Heart right ventricle (tissue), 16 donors: ENCODE results near the gene HCCS. TPM values are rescaled to one million over a fixed set of nuclear protein-coding genes. Genes with fewer than 3 reads are reported as not detected.

Experiments
- ATAC-seq, 8 donors: fragments of 200-7000 bp; cut with Tn5 transposase; one replicate each; pipeline ENCODE4 v1.9.1; 2020; ENCODE audit warnings: mild to moderate bottlenecking in 8 of 8, moderate library complexity in 8 of 8, moderate number of reproducible peaks in 1 of 8
- DNase-seq, 2 donors: peaks; one replicate each; pipeline ENCODE4 v3.0.0-alpha.2; 2020
- H3K27ac ChIP-seq, 10 donors: fragments of 200-600 bp; sonication (generic) in 2 of 10; one replicate each; pipeline versions ENCODE4 v1.5.0 to v1.8.0; 2020 to 2022; ENCODE audit warnings: mild to moderate bottlenecking in 3 of 10
- H3K27me3 ChIP-seq, 7 donors: fragments of 200-600 bp; one replicate each; pipeline ENCODE4 v1.8.0; 2021 to 2022; ENCODE audit warnings: mild to moderate bottlenecking in 2 of 7
- H3K36me3 ChIP-seq, 9 donors: fragments of 200-600 bp; sonication (generic) in 1 of 9; one replicate each; pipeline versions ENCODE4 v1.5.0 to v1.8.0; 2020 to 2022; ENCODE audit warnings: mild to moderate bottlenecking in 2 of 9
- H3K4me1 ChIP-seq, 9 donors: fragments of 200-600 bp; sonication (generic) in 1 of 9; one replicate each; pipeline versions ENCODE4 v1.5.0 to v1.8.0; 2020 to 2022; ENCODE audit warnings: mild to moderate bottlenecking in 4 of 9
- H3K4me3 ChIP-seq, 10 donors: fragments of 200-600 bp; sonication (generic) in 2 of 10; one replicate each; pipeline versions ENCODE4 v1.5.0 to v1.8.0; 2020 to 2022; ENCODE audit warnings: mild to moderate bottlenecking in 7 of 10, moderate library complexity in 2 of 10
- H3K9me3 ChIP-seq, 11 donors: fragments of 200-600 bp in 10 of 11; sonication (generic) in 2 of 11; one replicate each; pipeline versions ENCODE4 v1.5.0 to v1.8.0; 2013 to 2022; ENCODE audit warnings: mild to moderate bottlenecking in 2 of 11, control low read depth in 1 of 11, moderate library complexity in 1 of 11
- CTCF ChIP-seq, 9 donors: fragments of 200-600 bp; sonication (generic) in 2 of 9; IDR thresholded peaks; one replicate each; pipeline versions ENCODE4 v1.5.0 to v1.8.0; 2021 to 2022; ENCODE audit warnings: antibody characterized with exemption in 9 of 9, mild to moderate bottlenecking in 5 of 9, moderate library complexity in 1 of 9
- WGBS, 2 donors: extraction: QIAGEN DNeasy Blood & Tissue Kit; methylation state at CpG; one replicate each; pipeline ENCODE4 v1.1.7; 2013; ENCODE audit warnings: inconsistent platforms in 1 of 2; 5-methylcytosine and 5-hydroxymethylcytosine counted together
- intact Hi-C, 10 donors: fragments of 100-400 bp; cut with DNase I; formaldehyde crosslinking; loops; one replicate each; pipeline versions ENCODE4 v1.11.1 to v1.14.2; 2022
- polyA plus RNA-seq, 2 donors: library from polyadenylated mRNA; stranded (reverse); fragments of 200-250 nt; gene quantifications; one replicate each; pipeline ENCODE4 v1.2.3, GENCODE V29; 2013
- total RNA-seq, 10 donors: library from RNA; stranded (reverse); fragmentation: NEBNext Ultra II Directional in 3 of 10; extraction: Animal tissue kit (Norgen Biotek cat#: 25700) in 3 of 10; gene quantifications; one replicate each; pipeline versions ENCODE4 v1.2.1 to v1.2.4, GENCODE V29; 2021 to 2023
- donor health status: Arrhythmogenic right ventricular cardiomyopathy.
- donor health status: ischemic (EF 13 %, LVEDD 7.1; RV severe dilation, severe dysfunction).
- donor health status: healthy with polysubstance abuse.
- donor health status: DM: no; HTN: yes; CAD: no.
- donor health status: DM: no; HTN: no; CAD: no.
- donor health status: ischemic (EF 25% LVEDD 6.9; RV normal size, moderate dysfunction).
- donor health status: ischemic (EF 25% LVEDD 5.7; RV mildly dilated, moderate dysfunction).
- donor health status: healthy.
- donor health status: DM: yes; HTN: yes; CAD: no.
- donor health status: Ischemic cardiomyopathy.
- donor health status: ischemic (EF 35%, LVEDD 5.7; RV mildly dilated, moderate dysfunction).
- donor health status: nonischemic (EF 11% LVEDD 7.7; RV severe dilation, severe dysfunction).
- donor health status: DM: yes; HTN: yes; CAD: no.
- donor health status: PGD.
- donor health status: ischemic (EF 29% LVEDD 5.4; RV normal size, mild dysfunction).
- donor health status: nonischemic (EF 23%, LVEDD 6.1; RV moderate dilation, normal function).

Gene HCCS
- total and polyA plus RNA-seq, 12 donors, result 21.1 to 67.0 (median 59.9) TPM

- Histone ChIP-seq H3K4me3 (peak overlapping the region in 1 of 10 donors; percentile 84), H3K9me3 (no peaks in the 10 kb centered on the region), H3K4me1 (peaks cover 0 to 32% (median 13%) of the 10 kb centered on the region in 9 donors), H3K27ac (no peak overlapping the region), H3K36me3 (peaks cover 0 to 20% (median 0%) of the 10 kb centered on the region in 9 donors), H3K27me3 (no peaks in the 10 kb centered on the region)
- ATAC-seq, result no peak
- no peak for DNase-seq
- 95 to 97% methylated on average over 2 of the region's 2 CpGs for WGBS, 2 donors
- no peak for TF ChIP-seq CTCF (IDR thresholded peaks at IDR 0.05)
- intact Hi-C loops, result loop anchor here in 4 of 10 donors (10.0 kb wide), 2 partner anchors 385 to 925 kb away; no protein-coding TSS in a partner anchor
Measured at GRCh38 chrX:11109968-11110367, 1.2 kb upstream of the HCCS start.

- intact Hi-C loops, result no loop called here
- no peak for ATAC-seq
- H3K27ac ChIP-seq, result peak overlapping the region in 8 of 10 donors; percentile 83 to 91 (median 88)
- no peak for DNase-seq
- 27 to 33% methylated on average over 9 of the region's 9 CpGs for WGBS, 2 donors
- no peak for TF ChIP-seq CTCF (IDR thresholded peaks at IDR 0.05)
- H3K4me1 ChIP-seq, result peaks cover 0 to 32% (median 13%) of the 10 kb centered on the region in 9 donors
- H3K36me3 ChIP-seq, result peaks cover 0 to 39% (median 13%) of the 10 kb centered on the region in 9 donors
- no peaks in the 10 kb centered on the region for H3K27me3 ChIP-seq
- no peaks in the 10 kb centered on the region for H3K9me3 ChIP-seq
- H3K4me3 ChIP-seq, result peak overlapping the region; percentile 60 to 90 (median 77)
Measured at GRCh38 chrX:11111947-11112346, 815 bp downstream of the HCCS start.

- intact Hi-C loops, result no loop called here
- Histone ChIP-seq H3K9me3 (no peaks in the 10 kb centered on the region), H3K27me3 (no peaks in the 10 kb centered on the region), H3K36me3 (peaks cover 0 to 57% (median 13%) of the 10 kb centered on the region in 9 donors), H3K4me3 (no peak overlapping the region), H3K4me1 (peaks cover 0 to 32% (median 13%) of the 10 kb centered on the region in 9 donors), H3K27ac (peak overlapping the region in 2 of 10 donors; percentile 31 to 57)
- DNase-seq, result no peak
- no peak for ATAC-seq
- TF ChIP-seq CTCF (IDR thresholded peaks at IDR 0.05), result no peak
Measured at GRCh38 chrX:11113731-11114130, 2.6 kb downstream of the HCCS start.

GRCh38 chrX:11117745-11118144, 6.6 kb downstream of the HCCS start:
- Histone ChIP-seq H3K9me3 (no peaks in the 10 kb centered on the region), H3K4me3 (no peak overlapping the region), H3K36me3 (peaks cover 0 to 97% (median 13%) of the 10 kb centered on the region in 9 donors), H3K4me1 (peaks cover 0 to 14% (median 2%) of the 10 kb centered on the region in 9 donors), H3K27me3 (no peaks in the 10 kb centered on the region), H3K27ac (no peak overlapping the region)
- WGBS, 2 donors, result 91 to 92% methylated on average over 3 of the region's 3 CpGs
- no peak for TF ChIP-seq CTCF (IDR thresholded peaks at IDR 0.05)
- ATAC-seq, result no peak
- intact Hi-C loops, result no loop called here
- no peak for DNase-seq
